ENCODE results near the gene HORMAD2. TPM values are rescaled to one million over a fixed set of nuclear protein-coding genes. Genes with fewer than 3 reads are reported as not detected.

Gene HORMAD2
- total RNA-seq, 4 donors from 2014 or later: not detected

- no peak for TF ChIP-seq CTCF (IDR thresholded peaks at IDR 0.05; ENCODE audit: low read depth)
These were observed 39.6 kb upstream of the HORMAD2 start for GRCh38 chr22:30040499-30041260.

- TF ChIP-seq CTCF (IDR thresholded peaks at IDR 0.05; ENCODE audit: low read depth): no peak
These were observed 38.8 kb upstream of the HORMAD2 start for GRCh38 chr22:30041475-30041874.

GRCh38 chr22:30041881-30042280 is 38.4 kb upstream of the HORMAD2 start:
- TF ChIP-seq CTCF (IDR thresholded peaks at IDR 0.05; ENCODE audit: low read depth): no peak

GRCh38 chr22:30043161-30043560 is 37.1 kb upstream of the HORMAD2 start:
- TF ChIP-seq CTCF (IDR thresholded peaks at IDR 0.05; ENCODE audit: low read depth): no peak

GRCh38 chr22:30044369-30044768 is 35.9 kb upstream of the HORMAD2 start:
- TF ChIP-seq CTCF (IDR thresholded peaks at IDR 0.05; ENCODE audit: low read depth): no peak

- TF ChIP-seq CTCF (IDR thresholded peaks at IDR 0.05; ENCODE audit: low read depth): no peak
These were observed 35.3 kb upstream of the HORMAD2 start for GRCh38 chr22:30044881-30045493.

GRCh38 chr22:30045494-30045887 is 34.8 kb upstream of the HORMAD2 start:
- TF ChIP-seq CTCF (IDR thresholded peaks at IDR 0.05; ENCODE audit: low read depth): no peak

All from subcutaneous adipose tissue (tissue), 4 donors.